SK-N-SH (cell line): ENCODE data around the gene DSCAM.

Source experiments
- MAX ChIP-seq: IDR thresholded peaks from 2 replicates; pipeline ENCODE4 v1.4.0; 2012; ENCODE audit warnings: low read depth
- POLR2AphosphoS5 ChIP-seq: IDR thresholded peaks from 2 replicates; pipeline ENCODE4 v1.6.1; 2012; ENCODE audit warnings: low read depth, low read length

GRCh38 chr21:40021558-40022351 is 825.2 kb downstream of the DSCAM start:
- TF ChIP-seq MAX (no peak), POLR2AphosphoS5 (no peak)
